ENCODE data around the gene IRF2. TPM values are rescaled to one million over a fixed set of nuclear protein-coding genes. Genes with fewer than 3 reads are reported as not detected.

IRF2 gene
- total RNA-seq, 1 donor from 2014 or later: 45.3 TPM

DNA sequence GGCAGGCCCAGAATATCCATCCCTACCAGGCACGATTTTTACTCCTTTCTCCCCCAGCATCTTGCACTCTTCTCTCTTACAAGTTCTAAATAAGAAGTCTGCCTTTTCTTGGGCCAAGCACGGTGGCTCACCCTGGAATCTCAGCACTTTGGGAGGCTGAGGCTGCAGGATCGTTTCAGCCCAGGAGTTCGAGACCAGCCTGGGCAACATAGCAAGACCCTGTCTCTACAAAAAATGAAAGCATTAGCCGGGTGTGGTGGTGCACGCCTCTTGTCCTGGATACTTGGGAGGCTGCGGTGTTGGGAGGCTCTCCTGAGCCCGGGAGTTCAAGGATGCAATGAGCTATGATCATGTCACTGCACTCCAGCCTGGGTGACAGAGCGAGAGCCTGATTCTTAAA lies 64.8 kb downstream of the IRF2 start:
- no peak for DNase-seq (ENCODE audit: low spot score)

DNA sequence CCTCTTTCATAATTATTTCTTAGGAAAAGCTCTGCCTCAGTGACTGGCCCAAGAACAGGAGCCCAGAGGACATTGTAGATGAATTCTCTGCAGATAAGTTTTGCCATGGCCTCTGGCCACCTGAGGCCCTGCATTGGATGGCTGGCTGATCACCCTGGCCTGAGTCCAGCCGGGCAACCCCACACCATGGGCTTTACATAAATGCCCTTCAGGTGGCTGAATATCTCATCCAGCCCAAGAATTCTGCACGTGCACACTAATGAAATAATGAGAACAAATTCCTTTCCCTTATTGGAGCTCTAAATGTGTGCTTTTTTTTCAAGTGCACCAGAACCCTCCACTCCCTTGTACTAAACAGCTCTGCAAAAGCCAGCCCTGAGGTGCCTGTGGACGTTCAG lies 65.7 kb downstream of the IRF2 start:
- DNase-seq (ENCODE audit: low spot score): no peak

DNA sequence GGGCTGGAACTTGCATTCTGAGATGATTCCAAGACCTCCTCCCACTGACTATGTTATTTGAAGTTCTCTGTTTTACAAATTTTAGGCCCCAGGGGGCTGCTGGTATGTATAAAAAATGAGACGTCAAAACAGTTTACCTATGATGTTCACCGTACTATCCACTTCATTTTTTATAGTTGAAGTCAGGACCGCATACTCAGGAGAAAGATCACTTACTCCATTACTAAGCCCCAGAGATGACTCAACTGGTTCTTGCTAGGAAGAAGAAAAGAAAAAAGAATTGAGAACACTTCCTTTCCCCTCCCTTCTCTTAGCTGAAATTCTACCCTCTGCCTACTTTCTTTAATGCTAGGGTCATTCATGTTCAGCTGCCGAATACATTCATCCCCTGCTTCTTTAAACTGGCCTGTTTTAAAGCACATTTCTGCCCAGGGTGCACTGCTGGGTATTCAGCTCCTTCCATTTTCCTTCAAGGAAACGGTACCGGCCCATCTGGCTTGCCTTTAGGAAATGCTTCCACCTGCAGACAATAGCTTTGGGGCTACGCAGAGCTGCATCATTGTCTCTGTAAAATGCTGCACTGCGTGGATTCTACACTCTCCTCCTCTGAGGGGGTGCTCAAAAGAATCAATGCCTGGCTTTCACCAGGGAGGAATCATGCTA lies 66.2 kb downstream of the IRF2 start:
- DNase-seq (ENCODE audit: low spot score): no peak

DNA sequence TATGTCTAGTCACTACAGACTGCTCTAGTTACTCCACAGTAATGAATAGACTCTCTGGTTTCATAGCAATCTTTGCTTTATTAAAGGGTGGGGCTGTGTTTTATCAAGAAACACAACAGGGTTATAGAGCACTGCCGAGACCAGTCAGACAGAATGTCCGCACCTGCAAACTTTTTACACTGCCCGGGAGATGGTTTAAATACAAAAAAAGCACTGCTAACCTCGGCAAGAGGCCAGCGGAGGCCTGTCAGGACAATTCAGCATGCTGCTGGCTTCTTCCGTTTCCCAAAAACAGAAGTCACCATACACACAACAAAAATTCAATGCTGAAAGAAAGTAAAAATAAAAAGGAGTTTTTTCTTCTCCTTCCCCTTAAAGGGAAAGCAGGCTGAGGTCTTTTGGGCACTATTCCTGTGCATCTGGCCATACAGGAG lies 67.4 kb downstream of the IRF2 start:
- no peak for DNase-seq (ENCODE audit: low spot score)

DNA sequence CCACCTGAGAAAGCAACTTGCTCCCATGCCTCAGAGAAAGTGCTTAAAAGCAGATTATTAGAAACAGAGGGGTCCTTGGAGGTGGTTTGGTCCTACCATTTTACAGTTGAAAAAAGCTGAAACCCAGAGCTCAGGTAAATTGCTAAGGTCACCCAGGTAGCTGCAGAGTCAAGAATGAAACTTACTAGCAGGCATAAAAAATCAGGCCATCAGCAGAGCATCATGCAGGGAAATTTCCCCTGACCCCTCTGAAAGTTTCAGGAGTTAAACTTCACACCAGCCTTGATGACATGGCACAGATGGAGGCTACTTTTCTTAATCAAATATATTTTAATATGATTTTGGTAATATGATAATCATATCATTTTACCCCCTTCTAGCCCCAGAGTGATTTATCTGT lies 70.3 kb downstream of the IRF2 start:
- no peak for DNase-seq (ENCODE audit: low spot score)

DNA sequence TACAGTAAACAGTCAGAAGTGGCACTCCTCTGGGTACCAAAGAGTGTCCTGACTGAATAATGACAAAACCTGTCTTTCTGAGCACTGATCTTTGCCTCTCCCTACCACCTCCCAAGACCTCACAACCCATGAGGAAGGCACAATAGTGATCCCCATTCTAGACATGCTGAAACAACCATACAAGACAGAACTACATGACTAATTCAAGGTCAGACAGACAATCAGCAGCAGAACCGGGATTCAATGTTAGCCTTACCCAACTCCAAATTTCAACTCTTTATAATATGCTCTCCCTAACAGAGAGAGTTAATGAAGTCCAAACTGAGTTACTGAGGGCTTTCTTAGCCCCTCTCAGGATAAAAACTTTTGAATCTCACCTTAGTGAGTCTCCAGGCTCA lies 71.0 kb downstream of the IRF2 start:
- no peak for DNase-seq (ENCODE audit: low spot score)

DNA sequence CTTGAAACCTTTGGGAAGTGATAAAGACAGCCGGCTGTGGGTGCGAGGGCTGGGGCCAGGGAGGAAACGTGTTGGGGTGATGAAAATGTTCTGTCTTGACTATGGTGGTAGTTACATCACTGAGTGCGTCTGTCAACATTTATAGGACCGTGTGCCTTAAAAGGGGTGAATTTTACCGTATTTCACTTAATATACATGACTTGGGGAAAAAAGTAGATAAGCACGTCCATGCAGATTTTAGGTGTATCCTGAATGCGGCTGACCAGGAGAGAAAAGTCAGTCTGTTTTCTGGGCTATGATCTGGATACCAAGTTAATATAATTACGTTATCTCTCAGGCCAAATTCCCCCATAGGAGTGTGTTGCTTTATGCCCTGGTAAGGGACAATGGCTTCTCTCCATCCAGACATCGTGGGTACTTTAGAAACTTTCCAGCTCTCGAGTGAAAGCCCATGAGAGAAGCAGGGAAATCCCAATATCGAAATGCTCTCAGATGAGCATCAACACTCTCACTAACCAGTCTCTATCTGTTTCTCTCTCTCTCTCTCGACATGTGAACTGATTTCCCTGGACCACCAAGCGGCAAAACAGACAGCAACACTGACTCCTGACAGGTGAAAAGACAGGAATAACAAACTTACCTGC lies 71.5 kb downstream of the IRF2 start:
- no peak for DNase-seq (ENCODE audit: low spot score)

DNA sequence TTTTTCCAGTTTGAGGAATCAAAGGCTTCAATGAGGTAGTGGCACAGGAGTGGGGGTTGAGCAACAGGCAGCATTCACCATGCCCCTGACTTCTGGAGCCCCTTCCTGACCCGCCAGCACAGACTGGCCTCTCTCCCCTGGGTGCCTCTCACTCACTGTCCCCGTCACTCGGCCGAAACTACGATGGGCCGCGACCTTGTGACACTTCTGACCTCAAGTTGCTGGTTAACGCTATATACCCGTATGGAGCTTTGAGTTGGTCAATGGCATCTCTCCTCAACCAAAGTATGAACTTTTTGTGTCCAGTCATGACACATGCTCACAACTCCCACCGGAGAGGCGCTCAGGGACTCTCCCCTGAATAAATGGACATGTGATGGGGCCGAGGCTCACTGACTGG lies 72.1 kb downstream of the IRF2 start:
- no peak for DNase-seq (ENCODE audit: low spot score)

DNA sequence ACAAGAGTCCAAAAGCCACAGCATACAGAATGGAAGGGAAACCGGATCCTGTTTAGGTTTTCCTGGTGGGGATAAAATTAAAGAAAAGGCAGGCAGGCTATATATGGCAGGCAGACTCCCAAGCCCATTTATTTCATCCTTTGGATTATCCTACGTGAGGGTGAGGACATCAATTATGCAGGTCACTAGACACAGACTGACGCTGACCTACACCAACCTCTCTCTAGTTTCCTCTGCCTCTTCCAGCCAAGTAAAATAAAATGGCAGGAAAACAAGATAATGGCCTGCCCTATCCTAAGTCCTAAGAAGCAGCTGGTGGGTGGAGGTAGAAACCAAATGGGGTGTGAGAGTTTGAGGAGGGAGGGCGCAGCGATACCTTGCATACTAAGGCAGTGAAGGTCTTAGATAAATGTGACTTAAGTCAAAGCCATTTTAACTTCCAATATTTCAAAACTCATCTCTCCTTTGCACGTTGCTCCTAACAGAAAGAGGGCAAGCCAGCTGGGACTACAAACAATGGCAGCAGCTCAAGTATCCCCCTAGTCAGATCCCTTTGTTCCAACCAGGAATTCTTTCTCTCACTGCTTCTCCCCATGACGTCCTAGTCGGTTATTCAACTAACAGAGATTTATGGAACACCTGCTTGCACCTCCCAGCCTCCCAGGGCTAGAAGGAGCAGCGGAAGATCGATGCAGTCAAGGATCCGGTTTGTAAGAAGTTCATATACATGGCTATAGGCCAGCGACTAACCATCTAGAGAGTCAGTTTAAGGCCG lies 72.8 kb downstream of the IRF2 start:
- DNase-seq (ENCODE audit: low spot score): no peak

DNA sequence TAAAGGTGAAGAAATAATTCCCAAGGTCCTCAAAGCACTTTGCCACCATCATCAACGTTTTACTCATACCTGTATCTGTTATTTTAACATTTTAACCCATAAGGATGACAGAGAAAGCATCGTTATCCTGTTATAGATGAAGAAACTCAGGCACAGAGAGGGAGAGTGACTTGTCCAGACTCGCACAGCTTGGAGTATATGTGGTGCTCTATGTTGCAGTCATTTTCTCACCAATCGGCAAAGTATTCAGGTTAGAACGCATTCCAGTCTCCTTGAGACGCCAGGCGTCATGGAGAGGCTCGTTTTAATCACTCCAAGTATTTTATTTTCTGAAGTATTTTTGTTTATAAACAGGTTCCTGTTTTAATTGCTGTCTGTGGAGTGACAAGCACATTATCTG lies 73.5 kb downstream of the IRF2 start:
- no peak for DNase-seq (ENCODE audit: low spot score)

DNA sequence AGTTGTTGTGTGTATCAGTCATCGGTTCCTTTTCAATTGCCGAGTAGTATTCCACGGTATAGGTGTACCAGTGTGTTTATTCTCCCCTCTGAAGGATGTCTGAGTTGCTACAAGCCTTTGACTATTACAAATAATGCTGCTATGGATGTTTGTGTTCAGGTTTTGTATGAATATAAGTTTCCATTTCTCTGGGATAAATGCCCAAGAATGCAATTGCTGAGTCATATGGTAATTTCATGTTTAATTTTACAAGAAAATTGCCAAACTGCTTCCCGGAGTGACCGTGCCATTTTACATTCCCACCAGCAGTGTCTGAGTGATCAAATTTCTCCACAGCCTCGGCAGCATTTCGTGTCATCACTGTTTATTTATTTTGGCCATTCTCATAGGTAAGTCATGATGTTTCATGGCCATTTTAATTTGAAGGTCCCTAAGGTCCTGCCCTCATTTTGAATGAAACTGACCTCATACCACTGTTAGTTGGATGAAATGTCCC lies 73.9 kb downstream of the IRF2 start:
- DNase-seq (ENCODE audit: low spot score): no peak

DNA sequence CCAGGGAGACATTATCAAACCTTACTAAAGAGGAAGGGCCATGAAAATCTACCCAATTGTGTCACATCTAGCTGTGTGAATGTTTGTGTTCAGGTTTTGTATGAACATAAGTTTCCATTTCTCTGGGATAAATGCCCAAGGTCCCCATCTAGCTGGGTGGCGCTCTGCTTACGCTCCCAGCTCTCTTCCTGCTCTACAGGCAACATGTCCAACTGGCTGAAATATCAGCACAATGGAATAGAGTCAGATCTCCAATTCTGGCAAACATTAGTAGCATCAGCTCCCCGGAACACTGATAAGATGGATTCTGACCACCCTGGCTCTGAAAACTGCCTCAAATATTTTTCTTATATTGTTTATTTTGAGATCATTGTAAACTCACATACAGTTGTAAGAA lies 74.8 kb downstream of the IRF2 start:
- no peak for DNase-seq (ENCODE audit: low spot score)

DNA sequence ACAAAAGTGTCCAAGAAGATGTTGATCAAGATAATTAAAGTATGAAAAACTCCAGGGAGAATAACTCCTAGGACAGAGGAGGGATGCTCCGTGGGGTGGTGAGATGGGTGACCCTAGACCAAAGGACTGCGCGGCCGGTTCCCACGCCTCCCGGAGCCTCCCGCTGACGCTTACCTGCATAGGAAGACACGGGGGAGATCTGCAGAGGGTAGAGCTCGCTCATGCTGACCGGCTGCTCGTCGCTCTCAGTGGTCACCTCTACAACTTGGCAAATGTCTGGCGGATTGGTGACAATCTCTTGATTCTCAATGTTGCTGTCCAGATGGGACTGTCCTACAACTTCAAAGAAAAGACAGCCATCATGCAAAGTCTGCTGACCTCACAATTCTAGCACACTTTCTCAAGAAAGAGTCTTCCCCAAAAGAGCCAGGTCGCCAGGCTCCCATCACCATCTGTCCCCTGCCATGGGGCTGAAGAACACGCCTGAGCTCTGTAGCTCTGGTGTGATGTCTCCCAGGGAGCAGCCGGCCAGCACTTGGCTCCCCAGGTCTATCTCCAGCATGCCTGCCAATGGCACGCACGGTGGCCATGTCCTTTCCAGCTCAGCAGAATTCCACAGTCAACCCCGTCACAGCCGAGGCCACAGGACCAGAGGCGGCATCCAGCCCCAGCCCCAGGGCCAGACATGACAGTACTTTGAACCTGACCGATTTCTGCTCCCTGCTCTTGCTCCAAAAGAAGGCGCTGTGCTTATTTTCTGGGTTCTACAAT lies 75.4 kb downstream of the IRF2 start:
- DNase-seq (ENCODE audit: low spot score): no peak

DNA sequence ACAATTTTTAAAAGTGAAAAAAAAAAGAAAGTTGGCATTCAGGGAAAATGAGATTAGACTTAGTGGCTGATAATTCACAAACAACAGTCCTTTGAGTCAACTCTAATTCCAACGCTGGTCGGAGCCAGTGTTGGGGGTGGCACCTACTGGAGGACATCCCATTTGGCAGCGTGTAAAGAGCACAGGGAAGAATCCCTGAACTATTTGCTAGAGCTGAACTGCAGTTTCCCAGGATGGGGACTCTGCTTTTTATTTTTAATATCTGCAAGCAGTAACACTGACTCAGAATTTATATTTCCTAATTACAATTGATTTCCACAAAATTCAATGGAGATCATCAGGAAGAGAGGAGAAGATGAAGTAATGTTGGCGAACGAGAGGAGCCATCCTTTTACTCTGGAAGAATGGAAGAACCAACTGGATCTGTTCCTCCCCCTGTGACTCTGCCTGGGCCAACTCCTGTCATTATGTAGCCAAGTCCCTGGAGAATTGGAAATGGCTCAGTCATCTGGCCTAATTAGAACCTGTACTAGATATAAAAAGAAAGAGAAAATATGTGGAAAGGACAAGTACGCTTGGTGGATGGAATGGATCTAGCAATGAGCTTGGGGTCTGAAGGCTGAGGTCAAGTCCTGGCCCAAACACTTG lies 76.7 kb downstream of the IRF2 start:
- DNase-seq (ENCODE audit: low spot score): no peak

DNA sequence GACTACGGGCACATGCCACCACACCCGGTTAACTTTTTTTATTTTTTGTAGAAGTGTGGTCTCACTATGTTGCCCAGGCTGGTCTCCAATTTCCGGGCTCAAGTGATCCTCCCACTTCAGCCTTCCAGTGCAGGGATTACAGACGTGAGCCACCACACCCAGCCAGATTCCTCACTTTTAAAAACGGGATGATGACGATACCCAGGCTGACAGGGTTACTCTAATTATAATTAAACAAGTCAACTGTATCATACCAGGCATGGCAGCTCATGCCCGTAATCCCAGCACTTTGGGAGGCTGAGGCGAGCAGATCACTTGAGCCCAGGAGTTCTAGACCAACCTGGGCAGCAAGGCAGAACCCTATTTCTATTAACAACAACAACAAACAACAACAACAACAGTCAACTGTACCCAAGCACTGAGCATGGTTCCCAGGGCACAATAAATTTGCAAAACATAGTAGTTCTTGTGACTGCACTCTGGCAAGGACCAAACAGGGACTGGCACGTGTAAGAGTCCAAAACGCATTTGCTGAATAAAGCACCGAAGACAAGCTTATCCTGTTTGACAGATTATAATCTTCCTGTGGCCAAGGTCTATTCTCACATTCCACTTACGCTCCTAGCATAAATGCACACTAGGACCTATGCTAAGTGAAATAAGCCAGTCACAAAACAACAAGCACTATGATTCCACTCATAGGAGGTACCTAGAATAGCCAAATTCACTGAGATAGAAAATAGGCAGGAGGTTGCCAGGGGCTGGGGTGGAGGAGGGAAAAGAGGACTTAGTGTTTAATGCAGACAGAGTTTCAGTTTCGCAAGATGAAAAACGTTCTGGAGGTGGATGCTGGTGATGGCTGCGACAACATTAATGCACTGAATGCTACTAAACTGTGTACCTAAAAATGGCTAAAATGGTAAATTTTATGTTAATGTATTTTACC lies 77.5 kb downstream of the IRF2 start:
- no peak for DNase-seq (ENCODE audit: low spot score)

DNA sequence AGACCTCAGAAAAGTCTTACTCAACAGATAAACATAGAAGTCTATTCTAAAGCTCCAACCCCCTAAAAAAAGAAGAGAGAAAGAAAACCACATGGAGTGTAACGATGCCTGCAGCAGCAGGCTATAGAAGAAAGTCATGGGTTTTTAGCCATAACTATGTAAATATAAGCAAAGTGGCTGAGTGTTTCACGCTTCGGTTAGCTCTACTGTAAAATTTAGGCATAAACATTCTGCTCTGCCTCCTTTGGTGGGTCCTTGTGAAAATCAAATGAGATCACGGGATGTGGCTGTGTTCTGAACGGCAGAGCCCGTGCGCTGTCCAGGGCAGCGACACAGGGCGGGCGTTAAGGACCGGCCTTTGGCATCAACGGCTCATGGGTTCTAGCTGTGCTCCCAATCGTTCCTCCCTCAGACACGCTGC lies 78.4 kb downstream of the IRF2 start:
- no peak for DNase-seq (ENCODE audit: low spot score)

DNA sequence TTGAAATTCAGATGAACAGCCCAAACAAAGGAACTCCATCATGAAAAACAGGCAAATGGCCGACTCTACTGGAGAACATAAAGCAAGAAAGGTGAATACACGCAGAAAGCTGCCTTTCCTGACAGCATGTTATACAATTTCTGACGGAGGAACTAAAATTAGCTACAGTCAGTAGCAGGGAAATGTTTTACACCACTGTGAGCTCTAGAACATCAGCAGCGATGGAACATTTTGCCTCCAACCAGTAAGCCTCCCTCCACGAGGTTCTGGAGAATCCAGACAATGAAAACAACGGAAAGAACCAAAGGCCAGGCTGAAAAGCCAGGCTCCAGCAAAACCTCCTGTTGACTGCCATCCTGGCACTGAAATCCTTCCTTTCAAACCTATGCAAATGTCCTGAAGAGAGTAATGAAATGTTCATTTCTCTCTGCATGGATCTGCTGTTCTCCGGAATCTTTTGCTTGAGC lies 78.9 kb downstream of the IRF2 start:
- DNase-seq (ENCODE audit: low spot score): no peak

DNA sequence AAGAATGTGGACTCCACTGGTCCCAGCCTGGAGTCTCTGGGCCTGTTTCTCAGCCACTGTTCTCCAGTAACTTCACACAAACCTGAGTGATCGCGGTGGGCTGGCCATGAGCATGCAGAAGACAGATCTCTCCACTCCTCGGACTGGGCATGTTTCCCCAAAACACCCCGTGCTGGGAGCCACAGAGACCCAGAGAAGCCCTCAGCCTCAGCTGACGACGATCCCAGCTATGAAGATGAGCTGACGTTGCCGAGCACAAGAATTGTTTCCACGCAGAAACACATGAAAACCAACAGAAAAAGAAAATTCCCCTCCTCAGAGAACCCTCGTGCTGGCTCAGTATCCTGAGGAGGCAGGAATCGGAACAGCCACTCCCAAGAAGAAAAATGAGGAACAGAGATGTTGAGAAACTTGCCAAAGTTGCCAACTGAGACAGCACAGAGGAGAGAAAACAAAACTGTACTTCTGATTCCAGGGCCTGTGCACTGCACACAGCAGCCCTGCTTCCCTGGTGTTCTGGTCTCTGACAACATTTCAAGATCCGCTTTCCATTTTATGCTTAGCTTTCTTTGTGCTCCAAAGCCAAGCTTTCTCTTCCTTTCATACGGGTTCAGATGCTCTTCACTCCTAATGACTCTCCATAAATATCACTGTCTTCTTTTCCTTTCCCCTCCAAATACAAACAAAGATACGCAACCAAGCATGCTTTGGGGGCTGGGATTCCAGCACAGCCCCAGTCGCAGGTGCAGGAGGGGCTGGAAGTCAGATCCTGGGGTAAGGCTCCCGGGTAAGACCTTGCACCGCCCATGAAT lies 81.4 kb downstream of the IRF2 start:
- no peak for DNase-seq (ENCODE audit: low spot score)

DNA sequence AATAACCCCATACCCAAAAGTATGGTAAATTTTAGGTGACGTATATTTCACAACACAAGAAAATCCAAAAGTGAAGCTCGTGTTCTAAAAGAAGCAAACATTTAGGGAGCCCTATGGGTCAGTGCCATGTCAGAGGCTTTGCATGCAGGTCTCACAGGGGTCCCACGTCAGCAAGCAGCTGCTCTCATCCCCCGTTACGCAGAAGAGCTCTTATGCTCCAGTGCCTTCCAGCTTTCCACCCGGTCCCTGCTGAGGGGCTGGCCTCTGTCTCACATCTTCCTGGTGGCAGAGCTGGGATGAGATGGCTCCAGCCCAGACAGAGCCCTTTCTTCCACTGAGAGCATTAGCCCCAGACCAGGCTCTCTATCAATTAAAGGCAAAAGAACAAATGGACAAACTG lies 82.0 kb downstream of the IRF2 start:
- no peak for DNase-seq (ENCODE audit: low spot score)
